Measurements from ENCODE around the gene FILIP1L.

DNA sequence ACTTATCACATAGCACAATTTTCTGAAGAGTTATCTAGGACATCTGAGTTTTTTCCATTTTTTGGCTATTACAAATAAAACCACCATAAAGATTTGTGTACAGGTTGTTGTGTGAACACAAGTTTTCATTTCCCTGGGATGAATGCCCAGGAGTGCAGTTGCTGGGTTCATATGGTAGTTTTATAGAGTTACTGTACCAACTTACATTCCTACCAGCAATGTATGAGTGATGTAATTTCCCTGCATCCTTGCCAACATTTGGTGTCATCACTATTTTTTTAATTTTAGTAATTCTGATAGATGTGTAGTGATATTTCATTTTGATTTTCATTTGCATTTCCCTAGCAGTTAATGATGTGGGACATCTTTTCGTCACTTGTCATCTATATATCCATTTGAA, 20.5 kb downstream of the FILIP1L start:
- TF ChIP-seq, protein P1, sequence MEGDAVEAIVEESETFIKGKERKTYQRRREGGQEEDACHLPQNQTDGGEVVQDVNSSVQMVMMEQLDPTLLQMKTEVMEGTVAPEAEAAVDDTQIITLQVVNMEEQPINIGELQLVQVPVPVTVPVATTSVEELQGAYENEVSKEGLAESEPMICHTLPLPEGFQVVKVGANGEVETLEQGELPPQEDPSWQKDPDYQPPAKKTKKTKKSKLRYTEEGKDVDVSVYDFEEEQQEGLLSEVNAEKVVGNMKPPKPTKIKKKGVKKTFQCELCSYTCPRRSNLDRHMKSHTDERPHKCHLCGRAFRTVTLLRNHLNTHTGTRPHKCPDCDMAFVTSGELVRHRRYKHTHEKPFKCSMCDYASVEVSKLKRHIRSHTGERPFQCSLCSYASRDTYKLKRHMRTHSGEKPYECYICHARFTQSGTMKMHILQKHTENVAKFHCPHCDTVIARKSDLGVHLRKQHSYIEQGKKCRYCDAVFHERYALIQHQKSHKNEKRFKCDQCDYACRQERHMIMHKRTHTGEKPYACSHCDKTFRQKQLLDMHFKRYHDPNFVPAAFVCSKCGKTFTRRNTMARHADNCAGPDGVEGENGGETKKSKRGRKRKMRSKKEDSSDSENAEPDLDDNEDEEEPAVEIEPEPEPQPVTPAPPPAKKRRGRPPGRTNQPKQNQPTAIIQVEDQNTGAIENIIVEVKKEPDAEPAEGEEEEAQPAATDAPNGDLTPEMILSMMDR (IDR thresholded peaks at IDR 0.05) = no peak
- TF ChIP-seq POLR2A (IDR thresholded peaks at IDR 0.05) (no peak), EP300 (IDR thresholded peaks at IDR 0.05) (no peak)
